ENCODE data around the gene SPAAR. TPM values are rescaled to one million over a fixed set of nuclear protein-coding genes. Genes with fewer than 3 reads are reported as not detected.
"Not testable (repeated sequence)": the region's sequence is repeated elsewhere in the genome, so short reads cannot be mapped to it uniquely, and the experiment has no call there.

The SPAAR gene
- total RNA-seq, 1 donor from 2014 or later, result not detected

DNA sequence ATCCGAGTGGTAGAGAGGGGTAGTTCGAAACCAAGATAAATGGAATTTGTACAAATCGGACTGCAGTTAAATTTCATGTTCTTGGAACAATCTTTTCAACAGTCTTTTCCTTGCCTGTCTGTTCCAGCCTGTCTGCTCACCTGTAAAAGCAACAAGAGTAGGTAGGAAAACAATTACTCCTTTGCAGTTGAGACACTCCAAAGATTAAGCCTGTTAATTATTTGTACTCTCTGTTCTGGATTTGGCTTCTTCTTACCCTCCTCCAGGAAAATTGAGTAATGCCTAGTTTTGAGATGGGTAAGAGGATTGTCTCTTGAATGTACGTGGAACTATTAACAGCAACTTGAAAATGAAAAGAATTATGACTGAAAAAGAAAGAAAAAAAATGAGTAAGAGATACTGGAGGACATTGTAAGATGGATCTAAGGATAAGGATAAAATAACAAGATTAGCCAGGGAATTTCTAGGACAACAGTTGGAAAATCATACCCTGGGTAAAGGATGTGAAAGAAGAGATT is 24.3 kb downstream of the SPAAR start:
- Mint-ChIP-seq H3K9me3 (ENCODE audit: low read depth) (peaks cover 6% of the 10 kb centered on the region), H3K4me3 (ENCODE audit: low read depth) (no peak overlapping the region), H3K36me3 (ENCODE audit: insufficient read depth) (no peaks in the 10 kb centered on the region), H3K27me3 (peaks cover 40% of the 10 kb centered on the region), H3K4me1 (ENCODE audit: low read depth) (peaks cover 16% of the 10 kb centered on the region), H3K27ac (no peak overlapping the region)
- TF ChIP-seq CTCF (IDR thresholded peaks at IDR 0.05; ENCODE audit: unreplicated experiment), result no peak
- no peak for DNase-seq (ENCODE audit: low spot score, unreplicated experiment)

DNA sequence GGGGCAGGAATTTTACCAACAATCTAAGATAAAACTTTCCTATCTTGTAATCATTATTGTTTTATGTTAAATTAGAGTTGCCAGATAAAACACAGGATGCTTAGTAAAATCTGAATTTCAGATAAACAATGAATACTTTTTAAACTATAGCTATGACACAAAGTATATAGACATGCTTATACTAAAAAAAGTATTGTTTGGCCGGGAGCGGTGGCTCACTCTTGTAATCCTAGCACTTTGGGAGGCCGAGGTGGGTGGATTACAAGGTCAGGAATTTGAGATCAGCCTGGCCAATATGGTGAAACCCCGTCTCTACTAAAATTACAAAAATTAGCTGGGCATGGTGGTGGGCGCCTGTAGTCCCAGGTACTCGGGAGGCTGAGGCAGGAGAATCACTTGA is 24.8 kb downstream of the SPAAR start:
- H3K9me3 Mint-ChIP-seq (ENCODE audit: low read depth); DNase-seq (ENCODE audit: low spot score, unreplicated experiment); H3K4me3 Mint-ChIP-seq (ENCODE audit: low read depth); H3K27ac Mint-ChIP-seq; H3K36me3 Mint-ChIP-seq (ENCODE audit: insufficient read depth): not testable (repeated sequence)
- Mint-ChIP-seq H3K4me1 (ENCODE audit: low read depth) (peaks cover 16% of the 10 kb centered on the region), H3K27me3 (peaks cover 38% of the 10 kb centered on the region)

DNA sequence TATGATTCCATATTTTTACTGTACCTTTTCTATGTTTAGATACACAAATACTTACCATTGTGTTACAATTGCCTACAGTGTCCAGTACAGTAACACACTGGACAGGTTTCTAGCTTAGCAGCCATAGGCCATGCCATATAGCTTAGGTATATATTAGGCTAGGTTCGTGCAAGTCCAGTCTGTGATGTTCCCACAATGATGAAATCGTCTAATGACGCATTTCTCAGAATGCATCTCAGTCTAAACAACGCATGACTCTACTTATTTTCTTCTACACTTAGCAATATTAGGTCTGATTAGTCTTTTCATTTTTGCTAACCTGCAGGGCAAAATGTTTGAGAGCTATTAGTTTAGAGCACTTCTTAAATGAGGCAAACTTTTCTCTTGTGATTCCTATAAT is 26.0 kb downstream of the SPAAR start:
- H3K36me3 Mint-ChIP-seq (ENCODE audit: insufficient read depth), result no peaks in the 10 kb centered on the region
- peaks cover 6% of the 10 kb centered on the region for H3K9me3 Mint-ChIP-seq (ENCODE audit: low read depth)
- no peak overlapping the region for H3K4me3 Mint-ChIP-seq (ENCODE audit: low read depth)
- no peak for DNase-seq (ENCODE audit: low spot score, unreplicated experiment)
- H3K4me1 Mint-ChIP-seq (ENCODE audit: low read depth), result peaks cover 16% of the 10 kb centered on the region
- H3K27me3 Mint-ChIP-seq, result peaks cover 31% of the 10 kb centered on the region
- H3K27ac Mint-ChIP-seq, result no peak overlapping the region
- TF ChIP-seq CTCF (IDR thresholded peaks at IDR 0.05; ENCODE audit: unreplicated experiment), result no peak

GRCh38 chr9:35935755-35936509 is 26.6 kb downstream of the SPAAR start:
- H3K4me1 Mint-ChIP-seq (ENCODE audit: low read depth), result peaks cover 16% of the 10 kb centered on the region
- TF ChIP-seq CTCF (IDR thresholded peaks at IDR 0.05; ENCODE audit: unreplicated experiment), result no peak
- DNase-seq (ENCODE audit: low spot score, unreplicated experiment), result no peak
- peaks cover 6% of the 10 kb centered on the region for H3K9me3 Mint-ChIP-seq (ENCODE audit: low read depth)
- H3K4me3 Mint-ChIP-seq (ENCODE audit: low read depth), result no peak overlapping the region
- H3K27ac Mint-ChIP-seq, result no peak overlapping the region
- H3K36me3 Mint-ChIP-seq (ENCODE audit: insufficient read depth), result no peaks in the 10 kb centered on the region
- peaks cover 32% of the 10 kb centered on the region for H3K27me3 Mint-ChIP-seq

DNA sequence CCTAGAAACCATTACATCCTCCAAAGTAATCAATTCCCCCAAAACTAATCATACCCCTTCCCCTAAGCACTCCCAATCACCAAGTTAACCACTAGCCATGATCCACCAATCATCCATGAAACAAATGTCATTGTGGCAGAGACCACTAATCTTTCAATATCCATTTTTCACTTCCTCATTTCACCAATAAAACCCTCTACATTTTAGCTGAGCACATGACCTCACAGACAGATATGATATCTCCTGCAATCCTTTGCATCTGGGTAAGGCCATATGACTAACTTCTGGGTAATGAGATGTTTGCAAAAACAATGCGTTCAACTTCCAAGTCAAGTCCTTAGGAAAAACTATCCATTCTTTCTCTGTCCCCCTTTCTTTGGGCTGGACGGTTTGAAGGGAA is 27.9 kb downstream of the SPAAR start:
- Mint-ChIP-seq H3K9me3 (ENCODE audit: low read depth) (peaks cover 6% of the 10 kb centered on the region), H3K4me3 (ENCODE audit: low read depth) (no peak overlapping the region), H3K36me3 (ENCODE audit: insufficient read depth) (no peaks in the 10 kb centered on the region), H3K4me1 (ENCODE audit: low read depth) (peaks cover 16% of the 10 kb centered on the region), H3K27ac (no peak overlapping the region), H3K27me3 (peaks cover 35% of the 10 kb centered on the region)
- DNase-seq (ENCODE audit: low spot score, unreplicated experiment), result no peak
- TF ChIP-seq CTCF (IDR thresholded peaks at IDR 0.05; ENCODE audit: unreplicated experiment), result no peak

Data from progenitor cell of endocrine pancreas (in vitro differentiated cells).